T-helper 2 cell treated with Interferon-gamma antibody and Interleukin-4, amounts not matched to agents 100 ng/mL and 5 ng/mL, for 36 hours (primary cell): ENCODE results near the gene SCGB2B2. TPM values are rescaled to one million over a fixed set of nuclear protein-coding genes. Genes with fewer than 3 reads are reported as not detected.

Experiments used
- total RNA-seq: library from RNA; stranded (reverse); gene quantifications from 2 replicates; pipeline ENCODE4 v1.2.3, GENCODE V29; 2022

Gene SCGB2B2
- total RNA-seq, 1 donor from 2014 or later: 0.77 TPM

Other genes with a start within 250 kb of the SCGB2B2 start
- 127 and 131 TPM in 2 replicates for gene UBA2, start 248.8 kb downstream of the SCGB2B2 start, total RNA-seq
- 0.64 and 0.91 TPM in 2 replicates for gene WTIP, start 195.4 kb downstream of the SCGB2B2 start, total RNA-seq
- gene ZNF302, start 519 bp upstream of the SCGB2B2 start, total RNA-seq: 18.0 and 19.5 TPM in 2 replicates
- gene ZNF181, start 57.1 kb upstream of the SCGB2B2 start, total RNA-seq: 5.7 and 5.9 TPM in 2 replicates
- 3.5 TPM in 2 replicates for gene ZNF599, start 96.1 kb upstream of the SCGB2B2 start, total RNA-seq
- gene ZNF30, start 249.7 kb upstream of the SCGB2B2 start, total RNA-seq: 2.2 and 2.8 TPM in 2 replicates